PC-3 (cell line): ENCODE data around the gene KDM4C. TPM values are rescaled to one million over a fixed set of nuclear protein-coding genes. Genes with fewer than 3 reads are reported as not detected.

Experiments used
- ATAC-seq: fragments of 200-7000 bp; cut with Tn5 transposase; 2 replicates; pipeline ENCODE4 v1.9.1; 2020; ENCODE audit warnings: mild to moderate bottlenecking, moderate library complexity
- BruUV-seq: library from RNA; stranded (reverse); fragments of 400-500 nt; replicated peaks from 2 replicates; lab custom pipeline; 2021; lab: Mats Ljungman, UMichigan
- CTCF ChIA-PET: fragments of 300-600 bp; sonication (Branson Sonifier 250); formaldehyde crosslinking; loops from one replicate; lab custom pipeline; 2022; ENCODE audit warnings: antibody characterized with exemption; lab: Charles Lee
- POLR2A ChIA-PET: fragments of 300-600 bp; sonication (Branson Sonifier 250); formaldehyde crosslinking; loops from one replicate; lab custom pipeline; 2022; ENCODE audit warnings: antibody characterized with exemption; ENCODE audit not compliant: unreplicated experiment; lab: Charles Lee
- DNase-seq: peaks from one replicate; pipeline ENCODE4 v3.0.0-alpha.2; 2015
- H2AFZ ChIP-seq: fragments of 300-600 bp; sonication (generic); 2 replicates; pipeline ENCODE4 v1.6.0; 2016; ENCODE audit warnings: antibody characterized with exemption, low read length
- H3F3A ChIP-seq: fragments of 300-600 bp; sonication (generic); one replicate; pipeline ENCODE4 v1.6.0; 2017; ENCODE audit warnings: antibody characterized with exemption, low read length, control low read depth, mild to moderate bottlenecking; ENCODE audit not compliant: unreplicated experiment
- H3K27ac ChIP-seq: fragments of 300-600 bp; sonication (generic); 2 replicates; pipeline ENCODE4 v1.5.1; 2016; ENCODE audit warnings: mild to moderate bottlenecking, low read length
- H3K27me3 ChIP-seq: fragments of 300-600 bp; sonication (generic); 2 replicates; pipeline ENCODE4 v1.6.1; 2016; ENCODE audit warnings: low read length, mixed read lengths
- H3K36me3 ChIP-seq: fragments of 300-600 bp; sonication (generic); 2 replicates; pipeline ENCODE4 v1.6.1; 2016; ENCODE audit warnings: low read depth, mixed run types, low read length, mixed read lengths
- H3K4me1 ChIP-seq: fragments of 300-600 bp; sonication (generic); 2 replicates; pipeline ENCODE4 v1.5.1; 2016; ENCODE audit warnings: low read length; ENCODE audit not compliant: insufficient read depth
- H3K4me2 ChIP-seq: fragments of 300-600 bp; sonication (generic); 2 replicates; pipeline ENCODE4 v1.6.0; 2016; ENCODE audit warnings: low read length
- H3K4me3 ChIP-seq: fragments of 300-600 bp; sonication (generic); 2 replicates; pipeline ENCODE4 v1.5.1; 2016; ENCODE audit warnings: mild to moderate bottlenecking, low read length, mixed read lengths
- H3K79me2 ChIP-seq: fragments of 300-600 bp; sonication (generic); 2 replicates; pipeline ENCODE4 v1.6.1; 2017; ENCODE audit warnings: low read length, mixed read lengths
- H3K9ac ChIP-seq: fragments of 300-600 bp; sonication (generic); 2 replicates; pipeline ENCODE4 v1.6.0; 2016; ENCODE audit warnings: mild to moderate bottlenecking, low read length
- H3K9me2 ChIP-seq: fragments of 300-600 bp; sonication (generic); replicated peaks from 2 replicates; pipeline ENCODE4 v1.6.1; 2016; ENCODE audit warnings: mixed run types, low read length, mixed read lengths
- H3K9me3 ChIP-seq: fragments of 300-600 bp; sonication (generic); 2 replicates; pipeline ENCODE4 v1.6.1; 2016; ENCODE audit warnings: low read length, mixed read lengths
- H4K20me1 ChIP-seq: fragments of 300-600 bp; sonication (generic); 2 replicates; pipeline ENCODE4 v1.6.1; 2016; ENCODE audit warnings: low read length, mixed read lengths
- CTCF ChIP-seq: fragments of 300-600 bp; sonication (generic); conservative IDR thresholded peaks from 2 replicates; pipeline ENCODE4 v1.5.1; 2017; ENCODE audit warnings: antibody characterized with exemption, low read depth, mild to moderate bottlenecking, low read length
- EZH2 ChIP-seq: fragments of 300-600 bp; sonication (generic); IDR thresholded peaks from one replicate; pipeline ENCODE4 v1.6.1; 2017; ENCODE audit warnings: antibody characterized with exemption, mild to moderate bottlenecking, low read length; ENCODE audit not compliant: unreplicated experiment
- EZH2phosphoT487 ChIP-seq: fragments of 300-600 bp; sonication (generic); IDR thresholded peaks from 2 replicates; pipeline ENCODE4 v1.6.1; 2018; ENCODE audit warnings: mild to moderate bottlenecking, antibody characterized with exemption, low read length, borderline replicate concordance
- intact Hi-C: fragments of 100-400 bp; cut with micrococcal nuclease; formaldehyde crosslinking; loops from 2 replicates; pipeline ENCODE4 v1.9.0; 2023
- total RNA-seq: library from RNA; depleted of rRNA; stranded (reverse); fragments of >200 nt; gene quantifications from 2 replicates; pipeline ENCODE4 v1.2.3, GENCODE V29; 2014

Gene KDM4C
- total RNA-seq, 1 experiment from 2014 or later, result 27.0 TPM

GRCh38 chr9:7147121-7148090 lies 389.6 kb downstream of the KDM4C start:
- Histone ChIP-seq H3K4me3 (no peak overlapping the region), H3K9me2 (no peaks in the 10 kb centered on the region), H3K27me3 (no peaks in the 10 kb centered on the region), H3K9ac (no peak overlapping the region), H3K27ac (no peak overlapping the region), H3K4me1 (0 out of 2 replicates have a peak, but pooled peaks cover 5% of the 10 kb centered on the region), H3K79me2 (no peaks in the 10 kb centered on the region), H3F3A (no peaks in the 10 kb centered on the region), H2AFZ (no peak overlapping the region), H4K20me1 (no peaks in the 10 kb centered on the region), H3K4me2 (peak overlapping the region; percentile 21; the same call in 1 of the 2 replicates), H3K9me3 (no peaks in the 10 kb centered on the region), H3K36me3 (no peaks in the 10 kb centered on the region)
- POLR2A ChIA-PET, result no interaction called here
- no peak for TF ChIP-seq EZH2
- BruUV-seq, result no TSS peak
- intact Hi-C loops, result no loop called here
- CTCF ChIA-PET, result no interaction called here
- ATAC-seq (no peak), DNase-seq (no peak)

- Histone ChIP-seq H3K27ac (no peak overlapping the region), H3K9ac (no peak overlapping the region), H3K4me3 (no peak overlapping the region), H3K4me2 (no peak overlapping the region), H3K79me2 (no peaks in the 10 kb centered on the region), H4K20me1 (no peaks in the 10 kb centered on the region), H3F3A (no peaks in the 10 kb centered on the region), H3K36me3 (no peaks in the 10 kb centered on the region), H3K4me1 (0 out of 2 replicates have a peak, but pooled peaks cover 5% of the 10 kb centered on the region), H3K9me3 (no peaks in the 10 kb centered on the region), H3K27me3 (no peaks in the 10 kb centered on the region), H3K9me2 (no peaks in the 10 kb centered on the region), H2AFZ (no peak overlapping the region)
- no TSS peak for BruUV-seq
- ChIA-PET CTCF (no interaction called here), POLR2A (no interaction called here)
- intact Hi-C loops, result no loop called here
- DNase-seq (no peak), ATAC-seq (no peak)
- TF ChIP-seq EZH2, result no peak
- TF ChIP-seq EZH2phosphoT487, result no peak
- no peak for TF ChIP-seq CTCF
Measured at GRCh38 chr9:7148243-7148765, 390.5 kb downstream of the KDM4C start.

GRCh38 chr9:7149258-7149657 lies 391.5 kb downstream of the KDM4C start:
- Histone ChIP-seq H3K9me2 (no peaks in the 10 kb centered on the region), H3K27ac (no peak overlapping the region), H3K79me2 (no peaks in the 10 kb centered on the region), H3K27me3 (no peaks in the 10 kb centered on the region), H3F3A (no peaks in the 10 kb centered on the region), H4K20me1 (no peaks in the 10 kb centered on the region), H3K9me3 (no peaks in the 10 kb centered on the region), H3K4me3 (no peak overlapping the region), H3K9ac (no peak overlapping the region), H3K4me1 (0 out of 2 replicates have a peak, but pooled peaks cover 5% of the 10 kb centered on the region), H2AFZ (no peak overlapping the region), H3K36me3 (no peaks in the 10 kb centered on the region), H3K4me2 (no peak overlapping the region)
- ChIA-PET CTCF (no interaction called here), POLR2A (no interaction called here)
- intact Hi-C loops, result no loop called here
- DNase-seq (no peak), ATAC-seq (no peak)
- TF ChIP-seq CTCF (no peak), EZH2phosphoT487 (no peak), EZH2 (no peak)
- no TSS peak for BruUV-seq
